UCSD-AML1 (cell line): ENCODE measurements around the gene L3HYPDH.

Source experiments
- DNase-seq: peaks from one replicate; lab custom pipeline; 2025; ENCODE audit not compliant: unreplicated experiment; lab: John Stamatoyannopoulos, UW

Gene L3HYPDH

GRCh38 chr14:59483819-59484638 lies at the start of gene L3HYPDH, which contains the start of gene JKAMP:
TSS of gene L3HYPDH (minus strand) at chr14:59484408. CDS start at chr14:59484316, 92 bp downstream.
TSS of gene JKAMP (plus strand) at chr14:59484517. CDS start at chr14:59484590, 73 bp downstream.
- peak; percentile 98 for DNase-seq

- peak; percentile 14 for DNase-seq
Measured at GRCh38 chr14:59532419-59532818, 48.2 kb upstream of the L3HYPDH start.

GRCh38 chr14:59530349-59530748 lies 46.1 kb upstream of the L3HYPDH start:
- DNase-seq = no peak

GRCh38 chr14:59529189-59529588 lies 45.0 kb upstream of the L3HYPDH start:
- DNase-seq = no peak

GRCh38 chr14:59520224-59520623 lies 36.0 kb upstream of the L3HYPDH start:
- DNase-seq = no peak

GRCh38 chr14:59511916-59512575 lies 27.8 kb upstream of the L3HYPDH start:
- peak; percentile 16 for DNase-seq

- DNase-seq = no peak
Measured at GRCh38 chr14:59510966-59511365, 26.8 kb upstream of the L3HYPDH start.

- no peak for DNase-seq
Measured at GRCh38 chr14:59510001-59510400, 25.8 kb upstream of the L3HYPDH start.

- no peak for DNase-seq
Measured at GRCh38 chr14:59509101-59509500, 24.9 kb upstream of the L3HYPDH start.

- peak; percentile 24 for DNase-seq
Measured at GRCh38 chr14:59507752-59508103, 23.5 kb upstream of the L3HYPDH start.

- DNase-seq = peak; percentile 73
Measured at GRCh38 chr14:59507063-59507751, 23.0 kb upstream of the L3HYPDH start.

GRCh38 chr14:59503256-59503655 lies 19.0 kb upstream of the L3HYPDH start:
- no peak for DNase-seq

- DNase-seq = no peak
Measured at GRCh38 chr14:59500732-59501131, 16.5 kb upstream of the L3HYPDH start.

GRCh38 chr14:59492384-59492783 lies 8.2 kb upstream of the L3HYPDH start:
- DNase-seq = no peak

- no peak for DNase-seq
Measured at GRCh38 chr14:59490756-59491155, 6.5 kb upstream of the L3HYPDH start.

- no peak for DNase-seq
Measured at GRCh38 chr14:59484639-59485175, 499 bp upstream of the L3HYPDH start.

- peak; percentile 39 for DNase-seq
Measured at GRCh38 chr14:59483363-59483762, 845 bp downstream of the L3HYPDH start.

- no peak for DNase-seq
Measured at GRCh38 chr14:59482541-59483331, 1.5 kb downstream of the L3HYPDH start.

- no peak for DNase-seq
Measured at GRCh38 chr14:59481871-59482540, 2.2 kb downstream of the L3HYPDH start.

GRCh38 chr14:59481407-59481806 lies 2.8 kb downstream of the L3HYPDH start:
- DNase-seq = no peak
